WTC11 (cell line): ENCODE results near the gene TMTC1.

ENCODE experiments used
- AR ChIP-seq: fragments of 250-450 bp; sonication (Bioruptor Pico); IDR thresholded peaks from 2 replicates; pipeline ENCODE4 v1.9.0; 2021; ENCODE audit warnings: mild to moderate bottlenecking
- CTCF ChIP-seq: fragments of 200-600 bp; IDR thresholded peaks from 2 replicates; pipeline ENCODE4 v1.8.0; 2022; ENCODE audit warnings: antibody characterized with exemption
- ELF4 ChIP-seq: sonication (generic); formaldehyde crosslinking; IDR thresholded peaks from 2 replicates; pipeline ENCODE4 v1.8.1; 2022; ENCODE audit warnings: low read depth, mild to moderate bottlenecking, moderate library complexity, missing genetic modification reagents
- FOXJ3 ChIP-seq: sonication (generic); formaldehyde crosslinking; IDR thresholded peaks from 2 replicates; pipeline ENCODE4 v1.9.0; 2021; ENCODE audit warnings: missing genetic modification reagents, mild to moderate bottlenecking, borderline replicate concordance
- MYBL2 ChIP-seq: sonication (generic); formaldehyde crosslinking; IDR thresholded peaks from 2 replicates; pipeline ENCODE4 v1.8.1; 2023; ENCODE audit warnings: mild to moderate bottlenecking, moderate library complexity, missing genetic modification reagents
- TCF7 ChIP-seq: sonication (generic); formaldehyde crosslinking; IDR thresholded peaks from 2 replicates; pipeline ENCODE4 v1.8.0; 2022; ENCODE audit warnings: mild to moderate bottlenecking, low read depth, missing genetic modification reagents, moderate library complexity
- ZNF219 ChIP-seq: sonication (generic); formaldehyde crosslinking; IDR thresholded peaks from 2 replicates; pipeline ENCODE4 v1.8.0; 2023; ENCODE audit warnings: missing genetic modification reagents, mild to moderate bottlenecking, borderline replicate concordance
- ZNF416 ChIP-seq: fragments of 250-450 bp; sonication (Bioruptor Pico); IDR thresholded peaks from 2 replicates; pipeline ENCODE4 v1.9.0; 2021; ENCODE audit warnings: mild to moderate bottlenecking, inconsistent platforms
- TF ChIP-seq, protein P1 (sequence below): sonication (generic); formaldehyde crosslinking; IDR thresholded peaks from 2 replicates; pipeline ENCODE4 v1.8.1; 2023; ENCODE audit warnings: mild to moderate bottlenecking, missing genetic modification reagents, moderate library complexity
- TF ChIP-seq, protein P2 (sequence below): sonication (generic); formaldehyde crosslinking; IDR thresholded peaks from 2 replicates; pipeline ENCODE4 v1.8.0; 2022; ENCODE audit warnings: mild to moderate bottlenecking, missing genetic modification reagents

GRCh38 chr12:29580971-29581370 is 202.8 kb downstream of the TMTC1 start:
- TF ChIP-seq, protein P1, sequence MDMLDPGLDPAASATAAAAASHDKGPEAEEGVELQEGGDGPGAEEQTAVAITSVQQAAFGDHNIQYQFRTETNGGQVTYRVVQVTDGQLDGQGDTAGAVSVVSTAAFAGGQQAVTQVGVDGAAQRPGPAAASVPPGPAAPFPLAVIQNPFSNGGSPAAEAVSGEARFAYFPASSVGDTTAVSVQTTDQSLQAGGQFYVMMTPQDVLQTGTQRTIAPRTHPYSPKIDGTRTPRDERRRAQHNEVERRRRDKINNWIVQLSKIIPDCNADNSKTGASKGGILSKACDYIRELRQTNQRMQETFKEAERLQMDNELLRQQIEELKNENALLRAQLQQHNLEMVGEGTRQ (CRISPR knock-in tag): no peak
- no peak for TF ChIP-seq AR (CRISPR knock-in tag)
- TF ChIP-seq CTCF: no peak
- no peak for TF ChIP-seq ELF4 (CRISPR knock-in tag)
- TF ChIP-seq TCF7 (CRISPR knock-in tag): no peak
- TF ChIP-seq MYBL2: no peak
- TF ChIP-seq ZNF219 (CRISPR knock-in tag): no peak
- TF ChIP-seq, protein P2, sequence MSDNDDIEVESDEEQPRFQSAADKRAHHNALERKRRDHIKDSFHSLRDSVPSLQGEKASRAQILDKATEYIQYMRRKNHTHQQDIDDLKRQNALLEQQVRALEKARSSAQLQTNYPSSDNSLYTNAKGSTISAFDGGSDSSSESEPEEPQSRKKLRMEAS: no peak
- TF ChIP-seq FOXJ3: no peak
- no peak for TF ChIP-seq ZNF416 (CRISPR knock-in tag)
